ENCODE data around the gene SETD1A.

Gene SETD1A

GRCh38 chr16:30956601-30957455, 726 bp upstream of the SETD1A start:
- DNase-seq = peak; percentile 74 to 87 (median 82)

DNA sequence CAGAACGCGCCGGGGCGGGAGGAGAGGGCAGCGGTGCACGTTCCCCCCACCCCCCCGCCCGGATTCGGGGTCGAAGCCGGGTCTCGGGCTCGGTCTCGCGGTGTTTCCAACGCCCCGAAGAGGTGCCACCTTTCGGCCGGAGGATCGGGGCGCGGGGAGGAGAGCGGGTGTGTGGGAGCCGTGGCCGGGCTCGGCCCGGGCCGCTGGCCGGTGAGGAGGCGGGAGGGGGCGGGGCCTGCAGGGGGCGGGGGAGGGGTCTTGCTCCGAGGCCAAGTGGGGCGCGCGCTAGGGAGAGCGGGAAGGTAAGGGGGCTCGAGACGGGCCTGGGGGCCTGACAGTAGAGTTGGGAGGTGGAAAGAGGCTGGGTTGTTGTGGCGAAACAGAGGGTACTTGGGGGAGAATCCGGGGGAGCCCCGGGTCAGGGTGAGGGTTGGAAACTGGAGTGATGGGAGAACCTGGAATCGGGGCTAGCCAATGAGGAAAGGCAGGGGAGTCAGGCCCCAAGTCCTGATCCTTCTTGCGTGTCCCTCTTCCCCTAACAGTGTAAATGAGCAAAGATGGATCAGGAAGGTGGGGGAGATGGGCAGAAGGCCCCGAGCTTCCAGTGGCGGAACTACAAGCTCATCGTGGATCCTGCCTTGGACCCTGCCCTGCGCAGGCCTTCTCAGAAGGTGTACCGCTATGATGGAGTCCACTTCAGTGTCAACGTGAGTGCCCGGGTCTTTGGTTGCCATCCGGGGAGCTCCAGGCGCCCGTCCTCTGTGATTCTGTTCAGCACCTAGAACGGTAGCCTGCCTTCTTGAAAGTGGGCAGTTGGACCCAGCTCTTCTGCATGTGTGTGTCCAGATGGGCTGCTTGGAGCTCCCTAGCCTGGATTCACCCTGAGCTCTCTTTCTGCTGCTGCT, 873 bp downstream of the SETD1A start:
- peak in 1 of 5 experiments; percentile 67 for DNase-seq

DNA sequence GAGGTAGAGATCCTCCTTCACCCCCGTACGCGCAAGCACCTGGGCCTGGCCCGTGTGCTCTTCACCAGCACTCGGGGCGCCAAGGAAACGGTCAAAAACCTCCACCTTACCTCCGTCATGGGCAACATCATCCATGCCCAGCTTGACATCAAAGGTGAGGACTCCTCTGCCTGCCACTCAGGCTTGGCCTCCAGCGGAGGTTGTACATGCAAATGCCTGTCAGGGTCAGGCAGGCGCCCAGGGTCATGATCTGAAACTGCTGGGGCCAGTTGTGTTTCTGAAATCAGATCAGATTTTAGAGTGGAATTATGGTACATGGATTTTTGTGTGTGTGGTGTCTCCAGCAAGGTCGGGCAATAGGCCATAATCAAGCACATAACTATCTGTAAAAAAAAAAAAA, 3.8 kb downstream of the SETD1A start:
- no peak for DNase-seq

- DNase-seq = no peak
Observed at GRCh38 chr16:30963925-30964511, 6.5 kb downstream of the SETD1A start.

- DNase-seq = no peak
Observed at GRCh38 chr16:30964574-30965226, 7.1 kb downstream of the SETD1A start.

DNA sequence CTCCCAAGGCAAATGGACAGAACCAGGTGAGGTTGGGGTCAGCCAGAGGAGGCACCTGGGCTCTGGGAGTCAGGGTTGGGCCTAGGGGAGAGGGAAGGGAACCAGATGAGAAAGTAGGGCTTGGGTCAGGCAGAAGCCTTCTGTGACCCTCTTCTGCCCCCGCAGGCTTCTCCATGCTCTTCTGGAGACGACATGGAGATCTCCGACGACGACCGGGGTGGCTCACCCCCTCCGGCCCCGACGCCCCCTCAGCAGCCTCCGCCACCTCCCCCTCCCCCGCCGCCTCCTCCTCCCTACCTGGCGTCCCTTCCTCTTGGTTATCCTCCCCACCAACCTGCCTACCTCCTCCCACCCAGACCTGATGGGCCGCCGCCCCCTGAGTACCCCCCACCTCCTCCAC, 7.9 kb downstream of the SETD1A start:
- DNase-seq = no peak

- DNase-seq = no peak
Observed at GRCh38 chr16:30966033-30966619, 8.6 kb downstream of the SETD1A start.

DNA sequence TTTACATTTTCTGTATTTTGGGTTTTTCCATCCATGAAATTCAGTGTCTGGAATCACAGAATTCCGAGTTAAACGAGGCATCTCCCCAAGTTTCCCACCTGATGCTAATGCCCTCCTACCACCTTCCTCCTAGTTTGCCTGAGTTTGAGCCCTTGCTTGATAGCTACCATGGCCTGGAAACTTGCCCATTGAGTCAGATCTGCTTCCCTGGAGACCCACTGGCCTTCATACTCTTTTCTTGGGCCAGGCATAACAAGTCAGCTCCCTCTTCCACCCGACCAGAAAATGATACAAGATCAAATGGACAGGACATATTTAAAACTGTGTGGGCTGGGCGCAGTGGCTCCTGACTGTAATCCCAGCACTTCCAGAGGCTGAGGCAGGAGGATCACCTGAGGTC, 10.2 kb downstream of the SETD1A start:
- DNase-seq = no peak

- no peak for DNase-seq
Observed at GRCh38 chr16:30969246-30969842, 11.8 kb downstream of the SETD1A start.

GRCh38 chr16:30971298-30971697, 13.7 kb downstream of the SETD1A start:
- no peak for DNase-seq

- no peak for DNase-seq
Observed at GRCh38 chr16:30972872-30973271, 15.3 kb downstream of the SETD1A start.

- DNase-seq = no peak
Observed at GRCh38 chr16:30974348-30974747, 16.8 kb downstream of the SETD1A start.

DNA sequence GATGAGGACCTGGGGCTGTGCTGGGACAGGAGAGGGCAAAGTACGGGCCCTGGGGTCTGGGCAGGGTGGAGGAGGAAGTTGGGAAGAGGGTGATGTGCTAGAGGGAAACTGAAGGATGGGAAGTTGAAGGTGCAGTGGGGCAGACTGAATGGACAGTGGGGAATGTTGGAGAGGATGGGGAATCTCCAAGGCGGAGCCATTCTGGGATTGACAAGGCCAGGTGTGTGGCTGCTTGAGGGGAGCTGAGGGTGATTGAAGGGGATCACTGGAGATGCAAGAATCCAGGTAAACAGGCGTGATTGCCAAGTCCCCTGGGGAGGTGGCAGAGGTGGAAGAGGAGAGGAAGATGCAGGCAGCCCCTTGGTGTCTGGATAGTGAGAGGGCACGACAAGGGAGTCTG, 18.9 kb downstream of the SETD1A start:
- no peak for DNase-seq

- DNase-seq = peak in 1 of 5 experiments; percentile 32
Observed at GRCh38 chr16:30977502-30977901, 19.9 kb downstream of the SETD1A start.

DNA sequence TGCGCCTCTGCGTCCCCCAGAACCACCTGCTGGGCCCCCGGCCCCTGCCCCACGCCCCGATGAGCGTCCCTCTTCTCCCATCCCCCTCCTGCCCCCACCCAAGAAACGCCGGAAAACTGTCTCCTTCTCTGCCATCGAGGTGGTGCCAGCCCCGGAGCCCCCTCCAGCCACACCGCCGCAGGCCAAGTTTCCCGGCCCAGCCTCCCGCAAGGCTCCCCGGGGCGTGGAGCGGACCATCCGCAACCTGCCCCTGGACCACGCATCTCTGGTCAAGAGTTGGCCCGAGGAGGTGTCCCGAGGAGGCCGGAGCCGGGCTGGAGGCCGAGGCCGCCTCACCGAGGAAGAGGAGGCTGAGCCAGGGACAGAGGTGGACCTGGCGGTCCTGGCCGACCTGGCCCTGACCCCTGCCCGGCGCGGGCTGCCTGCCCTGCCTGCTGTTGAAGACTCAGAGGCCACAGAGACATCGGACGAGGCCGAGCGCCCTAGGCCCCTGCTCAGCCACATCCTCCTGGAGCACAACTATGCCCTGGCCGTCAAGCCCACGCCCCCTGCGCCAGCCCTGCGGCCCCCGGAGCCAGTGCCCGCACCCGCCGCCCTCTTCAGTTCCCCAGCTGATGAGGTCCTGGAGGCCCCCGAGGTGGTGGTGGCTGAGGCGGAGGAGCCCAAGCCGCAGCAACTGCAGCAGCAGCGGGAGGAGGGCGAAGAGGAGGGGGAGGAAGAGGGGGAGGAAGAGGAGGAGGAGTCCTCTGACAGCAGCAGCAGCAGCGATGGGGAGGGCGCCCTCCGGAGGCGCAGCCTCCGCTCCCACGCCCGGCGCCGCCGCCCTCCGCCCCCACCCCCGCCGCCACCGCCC, 21.8 kb downstream of the SETD1A start:
- no peak for DNase-seq

- no peak for DNase-seq
Observed at GRCh38 chr16:30980023-30980371, 22.4 kb downstream of the SETD1A start.

DNA sequence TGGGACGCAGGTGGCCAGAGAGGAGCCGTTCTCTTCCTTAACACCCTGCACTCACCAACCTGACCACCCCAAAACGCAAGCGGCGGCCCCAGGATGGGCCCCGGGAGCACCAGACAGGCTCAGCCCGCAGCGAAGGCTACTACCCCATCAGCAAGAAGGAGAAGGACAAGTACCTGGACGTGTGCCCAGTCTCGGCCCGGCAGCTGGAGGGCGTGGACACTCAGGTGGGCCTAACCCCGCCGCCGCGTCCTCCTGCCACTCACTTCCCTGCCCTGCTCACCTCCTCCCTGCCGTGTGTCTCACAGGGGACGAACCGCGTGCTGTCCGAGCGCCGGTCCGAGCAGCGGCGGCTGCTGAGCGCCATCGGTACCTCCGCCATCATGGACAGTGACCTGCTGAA, 22.9 kb downstream of the SETD1A start:
- no peak for DNase-seq

DNA sequence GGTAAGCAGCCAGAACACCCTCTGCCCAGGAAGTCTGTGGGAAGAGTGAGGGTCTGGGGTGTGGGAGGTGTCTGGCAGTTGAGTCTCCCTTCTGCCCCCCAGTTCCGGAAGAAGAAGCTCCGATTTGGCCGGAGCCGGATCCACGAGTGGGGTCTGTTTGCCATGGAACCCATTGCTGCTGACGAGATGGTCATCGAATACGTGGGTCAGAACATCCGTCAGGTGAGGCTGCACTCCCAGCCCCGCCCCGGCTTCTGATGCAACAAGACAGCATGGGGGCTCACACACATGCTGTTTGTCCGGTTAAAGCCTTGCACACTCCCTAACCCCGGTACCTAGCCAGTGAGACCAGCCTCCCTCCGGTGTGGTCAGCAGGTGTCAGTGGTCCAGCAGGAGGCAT, 23.4 kb downstream of the SETD1A start:
- DNase-seq = no peak

- DNase-seq = no peak
Observed at GRCh38 chr16:30982548-30983288, 25.2 kb downstream of the SETD1A start.

DNA sequence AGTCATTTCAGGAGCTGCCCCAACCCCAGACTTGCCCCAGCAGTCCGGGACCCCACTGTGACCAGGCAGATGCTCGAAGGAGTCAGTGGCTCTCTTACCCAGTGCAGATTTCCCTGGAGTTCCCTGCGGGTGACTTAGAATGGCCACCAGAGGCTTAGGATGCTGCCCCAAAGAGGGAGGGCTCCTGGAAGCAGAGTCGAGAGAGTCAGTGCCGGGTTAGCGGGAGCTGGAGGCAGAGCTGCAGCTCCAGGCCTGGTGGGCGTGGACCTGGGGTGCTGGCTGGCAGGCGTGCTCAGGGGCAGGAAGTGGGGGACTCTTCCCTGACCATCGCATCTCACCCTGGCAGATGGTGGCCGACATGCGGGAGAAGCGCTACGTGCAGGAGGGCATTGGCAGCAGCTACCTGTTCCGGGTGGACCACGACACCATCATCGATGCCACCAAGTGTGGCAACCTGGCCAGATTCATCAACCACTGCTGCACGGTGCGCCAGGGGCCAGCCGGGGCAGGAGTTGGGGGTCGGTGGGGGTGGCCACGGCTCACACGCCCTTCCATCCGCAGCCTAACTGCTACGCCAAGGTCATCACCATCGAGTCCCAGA, 25.8 kb downstream of the SETD1A start:
- no peak for DNase-seq

All from T-helper 2 cell (primary cell).